Activated T-helper 2 cell treated with anti-CD3 and anti-CD28 coated beads, Interferon-gamma antibody, Interleukin-2, Interleukin-4, amounts not matched to agents 10 μg/mL and 5 μg/mL and 100 μg/mL, durations not matched to agents 14 hours and 24 hours and 36 hours (primary cell): ENCODE data around the gene PPP1R2. TPM values are rescaled to one million over a fixed set of nuclear protein-coding genes. Genes with fewer than 3 reads are reported as not detected.

Experiments used
- total RNA-seq: library from RNA; stranded (reverse); gene quantifications from 2 replicates; pipeline ENCODE4 v1.2.3, GENCODE V29; 2022

PPP1R2 gene
- total RNA-seq, 1 donor from 2014 or later, result 74.2 TPM

Other genes with a start within 250 kb of the PPP1R2 start
- gene ACAP2, start 100.3 kb downstream of the PPP1R2 start, total RNA-seq, result 49.8 and 51.5 TPM in 2 replicates
- 0.87 and 1.3 TPM in 2 replicates for gene APOD, start 40.6 kb upstream of the PPP1R2 start, total RNA-seq
- 3.9 and 5.0 TPM in 2 replicates for gene MUC20, start 177.7 kb upstream of the PPP1R2 start, total RNA-seq